Chondrocyte (in vitro differentiated cells): Measurements from ENCODE around the gene GHITM. TPM values are rescaled to one million over a fixed set of nuclear protein-coding genes. Genes with fewer than 3 reads are reported as not detected.

Experiments used
- DNase-seq: peaks from one replicate; pipeline ENCODE4 v3.0.0; 2021; ENCODE audit warnings: mixed read lengths, low spot score
- H3K27ac Mint-ChIP-seq: one replicate; pipeline ENCODE4 v1.8.0; 2021; ENCODE audit warnings: mild to moderate bottlenecking, moderate library complexity, mixed read lengths; ENCODE audit not compliant: unreplicated experiment
- H3K27me3 Mint-ChIP-seq: 2 replicates; pipeline ENCODE4 v1.8.0; 2021; ENCODE audit warnings: low read depth, mixed read lengths
- H3K36me3 Mint-ChIP-seq: 2 replicates; pipeline ENCODE4 v1.8.0; 2021; ENCODE audit warnings: low read depth, mixed read lengths
- H3K4me1 Mint-ChIP-seq: 2 replicates; pipeline ENCODE4 v1.8.0; 2021; ENCODE audit warnings: low read depth, mild to moderate bottlenecking, mixed read lengths
- H3K4me3 Mint-ChIP-seq: one replicate; pipeline ENCODE4 v1.8.0; 2021; ENCODE audit warnings: mild to moderate bottlenecking, moderate library complexity, mixed read lengths; ENCODE audit not compliant: unreplicated experiment
- H3K9me3 Mint-ChIP-seq: 2 replicates; pipeline ENCODE4 v1.8.0; 2021; ENCODE audit warnings: low read depth, mixed read lengths
- total RNA-seq: library from RNA; stranded (reverse); gene quantifications from 3 replicates; pipeline ENCODE4 v1.2.1, GENCODE V29; 2021
- TF ChIP-seq, protein P1 (sequence below): fragments of 200-600 bp; sonication (generic); IDR thresholded peaks from 2 replicates; pipeline ENCODE4 v1.5.0; 2021; ENCODE audit warnings: antibody characterized with exemption, mild to moderate bottlenecking, moderate library complexity

Gene GHITM
- total RNA-seq, 1 donor from 2014 or later, result 114 TPM

- DNase-seq, result no peak
- TF ChIP-seq, protein P1, sequence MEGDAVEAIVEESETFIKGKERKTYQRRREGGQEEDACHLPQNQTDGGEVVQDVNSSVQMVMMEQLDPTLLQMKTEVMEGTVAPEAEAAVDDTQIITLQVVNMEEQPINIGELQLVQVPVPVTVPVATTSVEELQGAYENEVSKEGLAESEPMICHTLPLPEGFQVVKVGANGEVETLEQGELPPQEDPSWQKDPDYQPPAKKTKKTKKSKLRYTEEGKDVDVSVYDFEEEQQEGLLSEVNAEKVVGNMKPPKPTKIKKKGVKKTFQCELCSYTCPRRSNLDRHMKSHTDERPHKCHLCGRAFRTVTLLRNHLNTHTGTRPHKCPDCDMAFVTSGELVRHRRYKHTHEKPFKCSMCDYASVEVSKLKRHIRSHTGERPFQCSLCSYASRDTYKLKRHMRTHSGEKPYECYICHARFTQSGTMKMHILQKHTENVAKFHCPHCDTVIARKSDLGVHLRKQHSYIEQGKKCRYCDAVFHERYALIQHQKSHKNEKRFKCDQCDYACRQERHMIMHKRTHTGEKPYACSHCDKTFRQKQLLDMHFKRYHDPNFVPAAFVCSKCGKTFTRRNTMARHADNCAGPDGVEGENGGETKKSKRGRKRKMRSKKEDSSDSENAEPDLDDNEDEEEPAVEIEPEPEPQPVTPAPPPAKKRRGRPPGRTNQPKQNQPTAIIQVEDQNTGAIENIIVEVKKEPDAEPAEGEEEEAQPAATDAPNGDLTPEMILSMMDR, result no peak
Observed at GRCh38 chr10:84156768-84157167, 17.5 kb downstream of the GHITM start.

GRCh38 chr10:84158061-84158460, 18.8 kb downstream of the GHITM start:
- peaks cover 9% of the 10 kb centered on the region for H3K27me3 Mint-ChIP-seq
- peaks cover 13% of the 10 kb centered on the region for H3K36me3 Mint-ChIP-seq
- H3K9me3 Mint-ChIP-seq, result no peaks in the 10 kb centered on the region
- H3K4me3 Mint-ChIP-seq, result no peak overlapping the region
- no peak overlapping the region for H3K27ac Mint-ChIP-seq
- TF ChIP-seq, protein P1, result no peak
- H3K4me1 Mint-ChIP-seq, result no peaks in the 10 kb centered on the region
- DNase-seq, result no peak

More at GRCh38 chr10:84156768-84157167, 17.5 kb downstream of the GHITM start:
- no peaks in the 10 kb centered on the region for H3K4me1 Mint-ChIP-seq
- H3K27ac Mint-ChIP-seq, result no peak overlapping the region
- no peaks in the 10 kb centered on the region for H3K9me3 Mint-ChIP-seq
- H3K4me3 Mint-ChIP-seq, result no peak overlapping the region
- H3K27me3 Mint-ChIP-seq, result peaks cover 6% of the 10 kb centered on the region
- peaks cover 18% of the 10 kb centered on the region for H3K36me3 Mint-ChIP-seq

GRCh38 chr10:84158550-84158949, 19.2 kb downstream of the GHITM start:
- H3K27me3 Mint-ChIP-seq, result peaks cover 14% of the 10 kb centered on the region
- no peaks in the 10 kb centered on the region for H3K4me1 Mint-ChIP-seq
- H3K36me3 Mint-ChIP-seq, result peaks cover 13% of the 10 kb centered on the region
- TF ChIP-seq, protein P1, result no peak
- no peak overlapping the region for H3K4me3 Mint-ChIP-seq
- H3K9me3 Mint-ChIP-seq, result no peaks in the 10 kb centered on the region
- no peak overlapping the region for H3K27ac Mint-ChIP-seq
- no peak for DNase-seq

- H3K9me3 Mint-ChIP-seq, result no peaks in the 10 kb centered on the region
- no peaks in the 10 kb centered on the region for H3K4me1 Mint-ChIP-seq
- H3K36me3 Mint-ChIP-seq, result peaks cover 8% of the 10 kb centered on the region
Observed at GRCh38 chr10:84159076-84159685, 19.9 kb downstream of the GHITM start.

GRCh38 chr10:84160663-84161362, 21.5 kb downstream of the GHITM start:
- no peaks in the 10 kb centered on the region for H3K9me3 Mint-ChIP-seq
- no peak overlapping the region for H3K27ac Mint-ChIP-seq
- TF ChIP-seq, protein P1, result peak; percentile 22
- no peak overlapping the region for H3K4me3 Mint-ChIP-seq
- peaks cover 26% of the 10 kb centered on the region for H3K27me3 Mint-ChIP-seq
- H3K4me1 Mint-ChIP-seq, result no peaks in the 10 kb centered on the region
- DNase-seq, result no peak
- H3K36me3 Mint-ChIP-seq, result no peaks in the 10 kb centered on the region

More at GRCh38 chr10:84159076-84159685, 19.9 kb downstream of the GHITM start:
- no peak for DNase-seq
- Mint-ChIP-seq H3K27me3 (peaks cover 18% of the 10 kb centered on the region), H3K4me3 (no peak overlapping the region), H3K27ac (no peak overlapping the region)
- TF ChIP-seq, protein P1, result no peak
